B cell (primary cell): ENCODE data around the gene MOGAT1.

Experiments
- EZH2 ChIP-seq: IDR thresholded peaks from 2 replicates; pipeline ENCODE4 v1.6.1; 2012; ENCODE audit warnings: borderline replicate concordance, low read depth, mild to moderate bottlenecking, moderate library complexity, low read length; ENCODE audit not compliant: insufficient read depth, poor library complexity, severe bottlenecking
- TF ChIP-seq, protein P1 (sequence below): fragments of 200-600 bp; IDR thresholded peaks from one replicate; pipeline ENCODE4 v1.8.0; 2022; ENCODE audit warnings: antibody characterized with exemption, mild to moderate bottlenecking

GRCh38 chr2:222672068-222672401 lies 577 bp downstream of the MOGAT1 start:
- TF ChIP-seq EZH2, result no peak
- TF ChIP-seq, protein P1, sequence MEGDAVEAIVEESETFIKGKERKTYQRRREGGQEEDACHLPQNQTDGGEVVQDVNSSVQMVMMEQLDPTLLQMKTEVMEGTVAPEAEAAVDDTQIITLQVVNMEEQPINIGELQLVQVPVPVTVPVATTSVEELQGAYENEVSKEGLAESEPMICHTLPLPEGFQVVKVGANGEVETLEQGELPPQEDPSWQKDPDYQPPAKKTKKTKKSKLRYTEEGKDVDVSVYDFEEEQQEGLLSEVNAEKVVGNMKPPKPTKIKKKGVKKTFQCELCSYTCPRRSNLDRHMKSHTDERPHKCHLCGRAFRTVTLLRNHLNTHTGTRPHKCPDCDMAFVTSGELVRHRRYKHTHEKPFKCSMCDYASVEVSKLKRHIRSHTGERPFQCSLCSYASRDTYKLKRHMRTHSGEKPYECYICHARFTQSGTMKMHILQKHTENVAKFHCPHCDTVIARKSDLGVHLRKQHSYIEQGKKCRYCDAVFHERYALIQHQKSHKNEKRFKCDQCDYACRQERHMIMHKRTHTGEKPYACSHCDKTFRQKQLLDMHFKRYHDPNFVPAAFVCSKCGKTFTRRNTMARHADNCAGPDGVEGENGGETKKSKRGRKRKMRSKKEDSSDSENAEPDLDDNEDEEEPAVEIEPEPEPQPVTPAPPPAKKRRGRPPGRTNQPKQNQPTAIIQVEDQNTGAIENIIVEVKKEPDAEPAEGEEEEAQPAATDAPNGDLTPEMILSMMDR, result no peak
